OCI-LY3 (cell line): ENCODE data around the gene MISP.

ENCODE experiments used
- H2AFZ ChIP-seq: fragments of 200-600, 300-600 bp; shearing (Covaris generic); 2 replicates; pipeline ENCODE4 v1.6.0; 2014; ENCODE audit warnings: antibody characterized with exemption, low read depth, low read length
- H3K27ac ChIP-seq: fragments of 200-600, 300-600 bp; sonication (generic); 2 replicates; pipeline ENCODE4 v1.5.1; 2014; ENCODE audit warnings: mild to moderate bottlenecking, low read length, moderate library complexity, mixed read lengths
- H3K27me3 ChIP-seq: fragments of 200-600, 300-600 bp; sonication (generic); 2 replicates; pipeline ENCODE4 v1.6.1; 2014; ENCODE audit warnings: low read depth, low read length, mixed read lengths
- H3K36me3 ChIP-seq: fragments of 200-600, 300-600 bp; sonication (generic); replicated peaks from 2 replicates; pipeline ENCODE3; 2014; ENCODE audit warnings: low read depth, low read length, mixed read lengths
- H3K4me1 ChIP-seq: fragments of 300-600, 200-600 bp; sonication (generic); 2 replicates; pipeline ENCODE4 v1.6.1; 2014; ENCODE audit warnings: low read length, mixed read lengths
- H3K4me2 ChIP-seq: fragments of 200-600, 300-600 bp; sonication (generic); 2 replicates; pipeline ENCODE4 v1.6.1; 2014; ENCODE audit warnings: low read length, mixed read lengths
- H3K4me3 ChIP-seq: fragments of 300-600, 200-600 bp; sonication (generic); 2 replicates; pipeline ENCODE4 v1.5.1; 2014; ENCODE audit warnings: antibody characterized with exemption, mild to moderate bottlenecking, low read length, moderate library complexity
- H3K79me2 ChIP-seq: fragments of 300-600, 200-600 bp; shearing (Covaris generic); 2 replicates; pipeline ENCODE4 v1.6.1; 2014; ENCODE audit warnings: mild to moderate bottlenecking, low read length, mixed read lengths
- H3K9ac ChIP-seq: fragments of 300-600, 200-600 bp; shearing (Covaris generic); 2 replicates; pipeline ENCODE4 v1.6.0; 2014; ENCODE audit warnings: mild to moderate bottlenecking, low read length, moderate library complexity
- H3K9me3 ChIP-seq: fragments of 200-600, 300-600 bp; shearing (Covaris generic); 2 replicates; pipeline ENCODE4 v1.6.1; 2014; ENCODE audit warnings: low read length, mixed read lengths; ENCODE audit not compliant: insufficient read depth
- H4K20me1 ChIP-seq: fragments of 200-600, 300-600 bp; sonication (generic); 2 replicates; pipeline ENCODE4 v1.6.1; 2016; ENCODE audit warnings: low read length, mixed read lengths; ENCODE audit not compliant: insufficient read depth
- CTCF ChIP-seq: fragments of 200-600, 300-600 bp; sonication (generic); IDR thresholded peaks from 2 replicates; pipeline ENCODE4 v1.5.1; 2014; ENCODE audit warnings: antibody characterized with exemption, low read length, low read depth
- EZH2phosphoT487 ChIP-seq: fragments of 200-600 bp; shearing (Covaris generic); IDR thresholded peaks from 2 replicates; pipeline ENCODE4 v1.6.1; 2018; ENCODE audit warnings: antibody characterized with exemption, mixed run types, low read depth

MISP gene

GRCh38 chr19:812049-812746, 61.3 kb downstream of the MISP start:
- H4K20me1 ChIP-seq: peaks cover 44% of the 10 kb centered on the region
- no peak overlapping the region for H3K4me3 ChIP-seq
- H2AFZ ChIP-seq: no peak overlapping the region
- no peaks in the 10 kb centered on the region for H3K27me3 ChIP-seq
- H3K9ac ChIP-seq: no peak overlapping the region
- no peak for TF ChIP-seq CTCF
- H3K79me2 ChIP-seq: peaks cover 23% of the 10 kb centered on the region
- peaks cover 81% of the 10 kb centered on the region for H3K36me3 ChIP-seq
- H3K4me2 ChIP-seq: no peak overlapping the region
- H3K27ac ChIP-seq: no peak overlapping the region
- no peaks in the 10 kb centered on the region for H3K9me3 ChIP-seq
- no peaks in the 10 kb centered on the region for H3K4me1 ChIP-seq

GRCh38 chr19:812747-813218, 61.9 kb downstream of the MISP start:
- Histone ChIP-seq H3K36me3 (peaks cover 75% of the 10 kb centered on the region), H3K4me3 (no peak overlapping the region), H3K27ac (no peak overlapping the region), H3K79me2 (peaks cover 17% of the 10 kb centered on the region), H3K9me3 (no peaks in the 10 kb centered on the region), H4K20me1 (peaks cover 38% of the 10 kb centered on the region), H2AFZ (no peak overlapping the region), H3K27me3 (no peaks in the 10 kb centered on the region), H3K4me2 (no peak overlapping the region), H3K9ac (no peak overlapping the region), H3K4me1 (no peaks in the 10 kb centered on the region)
- TF ChIP-seq EZH2phosphoT487: no peak
- no peak for TF ChIP-seq CTCF

GRCh38 chr19:813219-814151, 62.6 kb downstream of the MISP start:
- no peak for TF ChIP-seq CTCF
- H3K9me3 ChIP-seq: no peaks in the 10 kb centered on the region
- H4K20me1 ChIP-seq: peaks cover 31% of the 10 kb centered on the region
- no peak overlapping the region for H3K4me2 ChIP-seq
- H2AFZ ChIP-seq: no peak overlapping the region
- H3K27me3 ChIP-seq: no peaks in the 10 kb centered on the region
- peaks cover 68% of the 10 kb centered on the region for H3K36me3 ChIP-seq
- H3K4me3 ChIP-seq: no peak overlapping the region
- H3K27ac ChIP-seq: no peak overlapping the region
- H3K9ac ChIP-seq: no peak overlapping the region
- peaks cover 10% of the 10 kb centered on the region for H3K79me2 ChIP-seq
- H3K4me1 ChIP-seq: no peaks in the 10 kb centered on the region
